Measurements from ENCODE around the gene RGS10.

Gene RGS10

GRCh38 chr10:119469846-119470245 lies 72.7 kb downstream of the RGS10 start:
- no peak for ATAC-seq (ENCODE audit: insufficient read depth, low read depth)
- Histone ChIP-seq H3K27ac (ENCODE audit: low read length) (no peak overlapping the region), H3K36me3 (ENCODE audit: insufficient read depth, low read length) (no peaks in the 10 kb centered on the region), H3K4me1 (ENCODE audit: insufficient read depth, low read length) (no peaks in the 10 kb centered on the region), H3K79me2 (ENCODE audit: insufficient read depth, low read length) (no peaks in the 10 kb centered on the region), H2AFZ (ENCODE audit: low read depth, low read length) (no peak overlapping the region), H3K4me2 (ENCODE audit: insufficient read depth, low read length) (no peak overlapping the region), H4K20me1 (ENCODE audit: insufficient read depth, low read length) (no peaks in the 10 kb centered on the region), H3K27me3 (ENCODE audit: insufficient read depth, low read length, poor library complexity) (no peaks in the 10 kb centered on the region), H3K9ac (ENCODE audit: low read depth, low read length) (no peak overlapping the region), H3K4me3 (ENCODE audit: low read depth in 1 of 2, low read length in 2 of 2) (no peak overlapping the region), H3K9me3 (ENCODE audit: insufficient read depth, low read length, severe bottlenecking) (peaks cover 3% of the 10 kb centered on the region)
- TF ChIP-seq EZH2 (IDR thresholded peaks at IDR 0.05; ENCODE audit: borderline replicate concordance, low read depth, low read length, severe bottlenecking) = no peak
- TF ChIP-seq, protein P1, sequence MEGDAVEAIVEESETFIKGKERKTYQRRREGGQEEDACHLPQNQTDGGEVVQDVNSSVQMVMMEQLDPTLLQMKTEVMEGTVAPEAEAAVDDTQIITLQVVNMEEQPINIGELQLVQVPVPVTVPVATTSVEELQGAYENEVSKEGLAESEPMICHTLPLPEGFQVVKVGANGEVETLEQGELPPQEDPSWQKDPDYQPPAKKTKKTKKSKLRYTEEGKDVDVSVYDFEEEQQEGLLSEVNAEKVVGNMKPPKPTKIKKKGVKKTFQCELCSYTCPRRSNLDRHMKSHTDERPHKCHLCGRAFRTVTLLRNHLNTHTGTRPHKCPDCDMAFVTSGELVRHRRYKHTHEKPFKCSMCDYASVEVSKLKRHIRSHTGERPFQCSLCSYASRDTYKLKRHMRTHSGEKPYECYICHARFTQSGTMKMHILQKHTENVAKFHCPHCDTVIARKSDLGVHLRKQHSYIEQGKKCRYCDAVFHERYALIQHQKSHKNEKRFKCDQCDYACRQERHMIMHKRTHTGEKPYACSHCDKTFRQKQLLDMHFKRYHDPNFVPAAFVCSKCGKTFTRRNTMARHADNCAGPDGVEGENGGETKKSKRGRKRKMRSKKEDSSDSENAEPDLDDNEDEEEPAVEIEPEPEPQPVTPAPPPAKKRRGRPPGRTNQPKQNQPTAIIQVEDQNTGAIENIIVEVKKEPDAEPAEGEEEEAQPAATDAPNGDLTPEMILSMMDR (IDR thresholded peaks at IDR 0.05; ENCODE audit: borderline replicate concordance, extremely low read depth, low read length, poor library complexity, severe bottlenecking) = no peak
- no peak for DNase-seq

GRCh38 chr10:119469325-119469707 lies 73.2 kb downstream of the RGS10 start:
- TF ChIP-seq, protein P1 (IDR thresholded peaks at IDR 0.05; ENCODE audit: borderline replicate concordance, extremely low read depth, low read length, poor library complexity, severe bottlenecking) = no peak
- no peak for TF ChIP-seq EZH2 (IDR thresholded peaks at IDR 0.05; ENCODE audit: borderline replicate concordance, low read depth, low read length, severe bottlenecking)
- Histone ChIP-seq H3K9me3 (ENCODE audit: insufficient read depth, low read length, severe bottlenecking) (peaks cover 3% of the 10 kb centered on the region), H3K4me2 (ENCODE audit: insufficient read depth, low read length) (no peak overlapping the region), H2AFZ (ENCODE audit: low read depth, low read length) (no peak overlapping the region), H3K79me2 (ENCODE audit: insufficient read depth, low read length) (no peaks in the 10 kb centered on the region), H4K20me1 (ENCODE audit: insufficient read depth, low read length) (no peaks in the 10 kb centered on the region), H3K9ac (ENCODE audit: low read depth, low read length) (no peak overlapping the region), H3K27ac (ENCODE audit: low read length) (no peak overlapping the region), H3K4me1 (ENCODE audit: insufficient read depth, low read length) (no peaks in the 10 kb centered on the region), H3K36me3 (ENCODE audit: insufficient read depth, low read length) (no peaks in the 10 kb centered on the region), H3K4me3 (ENCODE audit: low read depth in 1 of 2, low read length in 2 of 2) (no peak overlapping the region), H3K27me3 (ENCODE audit: insufficient read depth, low read length, poor library complexity) (no peaks in the 10 kb centered on the region)
- DNase-seq = no peak
- no peak for ATAC-seq (ENCODE audit: insufficient read depth, low read depth)

- no peak overlapping the region for H3K9ac ChIP-seq (ENCODE audit: low read depth, low read length)
- H3K9me3 ChIP-seq (ENCODE audit: insufficient read depth, low read length, severe bottlenecking) = peaks cover under 1% of the 10 kb centered on the region
- no peaks in the 10 kb centered on the region for H4K20me1 ChIP-seq (ENCODE audit: insufficient read depth, low read length)
- no peaks in the 10 kb centered on the region for H3K36me3 ChIP-seq (ENCODE audit: insufficient read depth, low read length)
- no peak overlapping the region for H3K4me2 ChIP-seq (ENCODE audit: insufficient read depth, low read length)
- TF ChIP-seq, protein P1 (IDR thresholded peaks at IDR 0.05; ENCODE audit: borderline replicate concordance, extremely low read depth, low read length, poor library complexity, severe bottlenecking) = no peak
- TF ChIP-seq EZH2 (IDR thresholded peaks at IDR 0.05; ENCODE audit: borderline replicate concordance, low read depth, low read length, severe bottlenecking) = no peak
- ATAC-seq (ENCODE audit: insufficient read depth, low read depth) = peak; percentile 34; the same call in 2 of the 3 replicates
- no peaks in the 10 kb centered on the region for H3K27me3 ChIP-seq (ENCODE audit: insufficient read depth, low read length, poor library complexity)
- H3K4me1 ChIP-seq (ENCODE audit: insufficient read depth, low read length) = no peaks in the 10 kb centered on the region
- H2AFZ ChIP-seq (ENCODE audit: low read depth, low read length) = no peak overlapping the region
- no peak overlapping the region for H3K27ac ChIP-seq (ENCODE audit: low read length)
- DNase-seq = no peak
- no peak overlapping the region for H3K4me3 ChIP-seq (ENCODE audit: low read depth in 1 of 2, low read length in 2 of 2)
- no peaks in the 10 kb centered on the region for H3K79me2 ChIP-seq (ENCODE audit: insufficient read depth, low read length)
These were observed 73.8 kb downstream of the RGS10 start for GRCh38 chr10:119468542-119469324.

Data from DND-41 (cell line).